HG03066 (cell line): Measurements from ENCODE around the gene MRPS15.

ENCODE experiments used
- ATAC-seq: cut with Tn5 transposase; IDR thresholded peaks from one replicate; pipeline ENCODE4 v1.9.1; 2021; ENCODE audit warnings: low read depth; ENCODE audit not compliant: unreplicated experiment

The MRPS15 gene

GRCh38 chr1:36432616-36433015, 31.6 kb downstream of the MRPS15 start:
- ATAC-seq, result no peak

DNA sequence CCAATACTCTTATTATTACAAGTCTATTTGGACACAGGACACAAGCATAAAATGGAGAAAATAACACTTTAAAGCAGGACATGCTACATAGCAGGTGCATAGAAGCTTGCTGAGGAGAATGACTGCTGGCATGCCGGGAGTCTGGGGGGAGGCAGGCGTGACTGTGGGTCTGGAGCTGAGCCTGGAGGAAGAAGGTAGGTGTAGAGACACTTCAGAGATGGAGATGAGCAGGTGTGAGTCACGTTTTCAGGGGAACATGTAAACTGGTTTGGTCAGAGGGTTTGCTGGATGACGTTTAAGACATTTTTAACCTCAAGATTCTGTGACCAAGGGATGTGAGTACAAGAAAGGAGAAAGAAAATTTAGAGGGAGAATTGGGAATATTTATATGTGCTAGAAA, 38.4 kb downstream of the MRPS15 start:
- no peak for ATAC-seq

GRCh38 chr1:36421649-36422048, 42.5 kb downstream of the MRPS15 start:
- ATAC-seq, result no peak

DNA sequence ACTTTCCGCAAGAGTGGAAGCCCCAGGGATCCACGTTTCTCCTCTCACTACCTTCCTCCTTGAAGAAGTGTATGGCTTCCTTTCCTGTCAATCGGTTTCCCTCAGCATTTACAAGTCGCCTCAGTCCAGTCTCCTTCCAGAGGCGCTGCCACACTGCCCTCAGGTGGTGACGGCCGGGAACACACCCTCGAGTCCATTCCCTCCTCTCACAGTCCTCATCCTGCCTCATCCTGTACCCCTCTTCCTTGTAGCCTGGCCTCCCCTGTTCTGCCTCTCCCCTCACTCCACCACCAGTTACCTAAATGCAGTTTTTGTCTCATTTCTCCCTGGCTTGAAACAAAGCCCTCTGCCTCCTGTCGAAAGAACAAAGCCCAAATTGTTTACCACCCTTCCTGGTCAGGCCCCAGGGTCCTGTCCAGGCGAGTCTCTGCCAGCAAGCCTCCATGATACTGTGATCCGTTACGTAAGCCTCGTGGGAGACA, 43.3 kb downstream of the MRPS15 start:
- ATAC-seq, result no peak

GRCh38 chr1:36420409-36420808, 43.8 kb downstream of the MRPS15 start:
- ATAC-seq, result no peak

- ATAC-seq, result no peak
Measured at GRCh38 chr1:36419569-36419968, 44.6 kb downstream of the MRPS15 start.

- ATAC-seq, result no peak
Measured at GRCh38 chr1:36419140-36419539, 45.0 kb downstream of the MRPS15 start.

DNA sequence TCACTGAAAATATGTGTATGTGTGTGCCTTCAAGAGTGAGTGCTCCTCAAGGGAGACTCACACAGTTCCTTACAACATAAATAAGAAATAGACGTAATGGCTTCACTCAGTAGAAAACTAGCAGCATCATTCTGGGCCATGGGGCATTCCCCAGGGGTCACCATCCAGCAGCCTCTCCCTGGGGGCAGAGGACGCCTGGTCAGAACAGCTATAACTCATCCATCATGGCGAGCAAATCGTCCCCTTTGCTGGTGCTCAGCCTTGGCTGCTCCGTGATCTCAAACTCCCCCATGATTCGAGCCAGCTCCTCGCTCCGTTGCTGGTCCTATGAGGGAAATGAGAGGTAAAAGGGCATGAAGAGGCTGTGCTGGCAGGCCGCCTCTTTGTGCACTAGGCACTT, 46.3 kb downstream of the MRPS15 start:
- no peak for ATAC-seq

DNA sequence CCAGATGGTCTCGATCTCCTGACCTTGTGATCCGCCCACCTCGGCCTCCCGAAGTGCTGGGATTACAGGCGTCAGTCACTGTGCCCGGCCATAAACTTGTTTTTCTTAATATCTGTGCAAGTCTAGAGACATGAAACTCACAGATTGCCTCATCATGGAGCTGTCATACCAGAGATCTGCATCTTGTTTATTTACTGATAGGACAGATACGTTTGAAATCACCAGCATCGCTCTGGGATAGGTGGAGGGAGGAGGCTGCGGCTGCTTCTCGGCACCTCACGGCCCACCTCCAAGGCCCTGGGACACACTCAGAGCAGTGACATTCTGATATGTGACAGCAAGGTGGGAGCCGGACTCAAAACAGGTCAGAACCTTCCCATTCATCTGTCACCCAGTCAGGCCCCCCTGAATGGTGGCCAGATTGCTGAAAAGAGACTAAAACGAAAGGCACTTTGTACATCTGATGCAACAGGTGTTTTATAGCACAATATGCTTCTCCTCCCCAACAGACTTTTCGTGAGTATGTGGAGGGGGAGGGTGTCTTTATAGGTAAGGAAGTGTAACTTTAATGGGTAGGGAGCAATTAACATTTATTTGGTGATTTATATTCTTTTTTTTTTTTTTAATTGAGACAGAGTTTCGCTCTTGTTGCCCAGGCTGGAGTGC, 48.4 kb downstream of the MRPS15 start:
- no peak for ATAC-seq

GRCh38 chr1:36414384-36414783, 49.8 kb downstream of the MRPS15 start:
- ATAC-seq, result no peak

GRCh38 chr1:36411674-36412648, 52.2 kb downstream of the MRPS15 start:
- ATAC-seq, result no peak

GRCh38 chr1:36408479-36408878, 55.7 kb downstream of the MRPS15 start:
- ATAC-seq, result no peak

DNA sequence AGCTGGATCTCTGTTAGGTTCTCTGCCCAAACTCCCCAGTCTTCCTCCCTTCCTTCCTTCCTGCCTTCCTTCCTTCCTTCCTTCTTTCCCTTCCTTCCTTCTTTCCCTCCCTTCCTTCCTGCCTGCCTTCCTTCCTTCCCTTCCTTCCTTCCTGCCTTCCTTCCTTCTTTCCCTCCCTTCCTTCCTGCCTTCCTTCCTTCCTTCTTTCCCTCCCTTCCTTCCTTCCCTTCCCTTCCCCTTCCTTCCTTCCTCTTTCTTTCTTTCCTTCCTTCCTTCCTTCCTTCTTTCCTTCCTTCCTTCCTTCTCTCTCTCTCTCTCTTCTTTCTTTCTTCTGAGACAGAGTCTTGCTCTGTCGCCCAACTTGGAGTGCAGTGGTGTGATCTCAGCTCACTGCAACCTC, 57.7 kb downstream of the MRPS15 start:
- ATAC-seq, result no peak
